GM20431 (cell line): Measurements from ENCODE around the gene GPC6.

Experiments
- in situ Hi-C: fragments of 300-500 bp; cut with MseI, MboI; formaldehyde crosslinking; loops from one replicate; pipeline ENCODE4 v1.15.0; 2020; ENCODE audit warnings: low sequenced_read_pairs; ENCODE audit not compliant: unreplicated experiment

Gene GPC6

GRCh38 chr13:94113245-94113644 lies 886.6 kb downstream of the GPC6 start:
- in situ Hi-C loops: no loop called here

- in situ Hi-C loops: no loop called here
These were observed 887.6 kb downstream of the GPC6 start for GRCh38 chr13:94114166-94114565.

GRCh38 chr13:94115054-94115453 lies 888.4 kb downstream of the GPC6 start:
- in situ Hi-C loops: no loop called here

GRCh38 chr13:94119360-94119936 lies 892.8 kb downstream of the GPC6 start:
- in situ Hi-C loops: no loop called here

GRCh38 chr13:94120878-94121277 lies 894.3 kb downstream of the GPC6 start:
- in situ Hi-C loops: no loop called here

GRCh38 chr13:94121686-94122085 lies 895.1 kb downstream of the GPC6 start:
- in situ Hi-C loops: no loop called here

- in situ Hi-C loops: no loop called here
These were observed 895.8 kb downstream of the GPC6 start for GRCh38 chr13:94122300-94122915.

- in situ Hi-C loops: no loop called here
These were observed 897.0 kb downstream of the GPC6 start for GRCh38 chr13:94123557-94123956.

GRCh38 chr13:94128430-94128829 lies 901.8 kb downstream of the GPC6 start:
- in situ Hi-C loops: no loop called here

- in situ Hi-C loops: no loop called here
These were observed 902.9 kb downstream of the GPC6 start for GRCh38 chr13:94129490-94129894.

GRCh38 chr13:94138831-94139230 lies 912.2 kb downstream of the GPC6 start:
- in situ Hi-C loops: no loop called here

- in situ Hi-C loops: no loop called here
These were observed 912.9 kb downstream of the GPC6 start for GRCh38 chr13:94139393-94139995.

GRCh38 chr13:94140027-94140426 lies 913.4 kb downstream of the GPC6 start:
- in situ Hi-C loops: no loop called here

GRCh38 chr13:94140511-94140910 lies 913.9 kb downstream of the GPC6 start:
- in situ Hi-C loops: no loop called here

- in situ Hi-C loops: no loop called here
These were observed 917.2 kb downstream of the GPC6 start for GRCh38 chr13:94143624-94144350.

- in situ Hi-C loops: no loop called here
These were observed 919.4 kb downstream of the GPC6 start for GRCh38 chr13:94145966-94146365.

- in situ Hi-C loops: no loop called here
These were observed 927.0 kb downstream of the GPC6 start for GRCh38 chr13:94153586-94153985.

- in situ Hi-C loops: no loop called here
These were observed 927.8 kb downstream of the GPC6 start for GRCh38 chr13:94154367-94154766.

GRCh38 chr13:94157705-94158218 lies 931.2 kb downstream of the GPC6 start:
- in situ Hi-C loops: no loop called here

GRCh38 chr13:94160875-94161274 lies 934.3 kb downstream of the GPC6 start:
- in situ Hi-C loops: no loop called here

- in situ Hi-C loops: no loop called here
These were observed 935.7 kb downstream of the GPC6 start for GRCh38 chr13:94162289-94162688.
